Tibial nerve (tissue), 3 donors: ENCODE results near the gene LGR6.

Experiments
- POLR2A ChIP-seq, 2 donors: fragments of 450-650 bp; IDR thresholded peaks; one replicate each; pipeline ENCODE4 v1.6.1; 2017; ENCODE audit warnings: antibody characterized with exemption in 2 of 2, mild to moderate bottlenecking in 2 of 2, moderate library complexity in 2 of 2
- TF ChIP-seq, protein P1 (sequence below), 5 experiments: fragments of 200-600 bp in 3 of 5; fragments of 450-650 bp in 2 of 5; sonication (generic) in 3 of 5; IDR thresholded peaks; one replicate each; pipeline ENCODE4 v1.5.1; 2016 to 2019; ENCODE audit warnings: antibody characterized with exemption in 5 of 5, mild to moderate bottlenecking in 3 of 5, moderate library complexity in 2 of 5

- TF ChIP-seq, protein P1, sequence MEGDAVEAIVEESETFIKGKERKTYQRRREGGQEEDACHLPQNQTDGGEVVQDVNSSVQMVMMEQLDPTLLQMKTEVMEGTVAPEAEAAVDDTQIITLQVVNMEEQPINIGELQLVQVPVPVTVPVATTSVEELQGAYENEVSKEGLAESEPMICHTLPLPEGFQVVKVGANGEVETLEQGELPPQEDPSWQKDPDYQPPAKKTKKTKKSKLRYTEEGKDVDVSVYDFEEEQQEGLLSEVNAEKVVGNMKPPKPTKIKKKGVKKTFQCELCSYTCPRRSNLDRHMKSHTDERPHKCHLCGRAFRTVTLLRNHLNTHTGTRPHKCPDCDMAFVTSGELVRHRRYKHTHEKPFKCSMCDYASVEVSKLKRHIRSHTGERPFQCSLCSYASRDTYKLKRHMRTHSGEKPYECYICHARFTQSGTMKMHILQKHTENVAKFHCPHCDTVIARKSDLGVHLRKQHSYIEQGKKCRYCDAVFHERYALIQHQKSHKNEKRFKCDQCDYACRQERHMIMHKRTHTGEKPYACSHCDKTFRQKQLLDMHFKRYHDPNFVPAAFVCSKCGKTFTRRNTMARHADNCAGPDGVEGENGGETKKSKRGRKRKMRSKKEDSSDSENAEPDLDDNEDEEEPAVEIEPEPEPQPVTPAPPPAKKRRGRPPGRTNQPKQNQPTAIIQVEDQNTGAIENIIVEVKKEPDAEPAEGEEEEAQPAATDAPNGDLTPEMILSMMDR (IDR thresholded peaks at IDR 0.05) = no peak
- TF ChIP-seq POLR2A (IDR thresholded peaks at IDR 0.05) = no peak
Observed at GRCh38 chr1:202249846-202250245, 56.2 kb downstream of the LGR6 start.
